Right cardiac atrium (tissue), 5 donors: Measurements from ENCODE around the gene S100A14. TPM values are rescaled to one million over a fixed set of nuclear protein-coding genes. Genes with fewer than 3 reads are reported as not detected.

Experiments
- ATAC-seq, 2 donors: fragments of 200-7000 bp; cut with Tn5 transposase; one replicate each; pipeline versions ENCODE4 v1.8.0 to v1.9.1; 2020; ENCODE audit warnings: moderate library complexity in 2 of 2, mild to moderate bottlenecking in 1 of 2
- DNase-seq, 3 donors: peaks; one replicate each; pipeline ENCODE4 v3.0.0-alpha.2; 2020
- H3K27ac ChIP-seq: one replicate; pipeline ENCODE4 v1.5.1; 2013; ENCODE audit warnings: mild to moderate bottlenecking, low read length, control low read depth, moderate library complexity
- H3K27me3 ChIP-seq: one replicate; pipeline ENCODE4 v1.6.1; 2013; ENCODE audit not compliant: control insufficient read depth, insufficient read depth
- H3K4me1 ChIP-seq: one replicate; pipeline ENCODE4 v1.6.1; 2013; ENCODE audit warnings: low read length; ENCODE audit not compliant: control insufficient read depth, insufficient read depth
- H3K4me3 ChIP-seq: one replicate; pipeline ENCODE4 v1.5.1; 2013; ENCODE audit warnings: low read length, control low read depth
- H3K9me3 ChIP-seq: one replicate; pipeline ENCODE4 v1.6.1; 2013; ENCODE audit warnings: low read length; ENCODE audit not compliant: control insufficient read depth
- WGBS: extraction: QIAGEN DNeasy Blood & Tissue Kit; methylation state at CpG from one replicate; pipeline ENCODE4 v1.1.7; 2013; 5-methylcytosine and 5-hydroxymethylcytosine counted together
- intact Hi-C, 4 donors: fragments of 100-400 bp; cut with DNase I; formaldehyde crosslinking; loops; one replicate each; pipeline versions ENCODE4 v1.11.0 to v1.14.0; 2022 to 2023
- long read RNA-seq, 4 donors: library from polyadenylated mRNA; unstranded; transcript quantifications; one replicate each; pipeline ENCODE4 v2.0.0, GENCODE V29; 2020 to 2021
- polyA plus RNA-seq: library from polyadenylated mRNA; stranded (reverse); fragments of 200-250 nt; gene quantifications from one replicate; pipeline ENCODE4 v1.2.3, GENCODE V29; 2013
- total RNA-seq, 4 donors: library from RNA; stranded (reverse); fragmentation: NEBNext Ultra II Directional; extraction: Animal tissue kit (Norgen Biotek cat#: 25700); gene quantifications; one replicate each; pipeline ENCODE4 v1.2.1, GENCODE V29; 2021
- donor health status: healthy with polysubstance abuse.
- donor health status: DM: no; HTN: yes; CAD: no.
- donor health status: DM: no; HTN: no; CAD: no.
- donor health status: DM: no; HTN: yes; CAD: no; lungs with severe emphysema.
- donor health status: DM: yes; HTN: yes; CAD: no.

S100A14 gene
- 1 to 10 TPM; 2.5 to 5.6 (median 3.8) TPM for total RNA-seq
- 4.3 TPM for polyA plus RNA-seq
- long read RNA-seq, donor 1, transcript S100A14-204 (5 exons, 1,218 nt), result major isoform, 6 of 7 reads
- long read RNA-seq, donor 1, partial matches to known transcripts, result 0 of 7 reads
- long read RNA-seq, donor 1, other reads (novel, unspliced or antisense), result 1 of 7 reads
- long read RNA-seq, donor 2, partial matches to known transcripts, result 0 of 2 reads
- long read RNA-seq, donor 2, other reads (novel, unspliced or antisense), result 1 of 2 reads
- long read RNA-seq, donor 3, partial matches to known transcripts, result 0 of 4 reads
- long read RNA-seq, donor 3, other reads (novel, unspliced or antisense), result 0 of 4 reads
- long read RNA-seq, donor 4, partial matches to known transcripts, result 0 of 3 reads
- long read RNA-seq, donor 4, other reads (novel, unspliced or antisense), result 0 of 3 reads

GRCh38 chr1:153616144-153616916 lies at the start of gene S100A14:
Gene S100A14 (minus strand): TSS chr1:153616325. CDS start chr1:153615858, 467 bp downstream.
- peaks cover 11% of the 10 kb centered on the region for H3K4me1 ChIP-seq
- H3K27ac ChIP-seq, result peak within 1 kb of the TSS; percentile 55
- peak; percentile 38 to 47 for ATAC-seq
- no peaks in the 10 kb centered on the region for H3K9me3 ChIP-seq
- intact Hi-C loops, result no loop called here
- no peaks in the 10 kb centered on the region for H3K27me3 ChIP-seq
- DNase-seq, result peak; percentile 54 to 80 (median 79)
- H3K4me3 ChIP-seq, result no peak within 1 kb of the TSS
- WGBS, result 57% methylated on average over 10 of the region's 10 CpGs

GRCh38 chr1:153663211-153663610 lies 47.1 kb upstream of the S100A14 start:
- no peaks in the 10 kb centered on the region for H3K9me3 ChIP-seq
- H3K27me3 ChIP-seq, result no peaks in the 10 kb centered on the region
- H3K4me3 ChIP-seq, result no peak overlapping the region
- H3K27ac ChIP-seq, result no peak overlapping the region
- ATAC-seq (no peak), DNase-seq (no peak)
- 85% methylated on average over 5 of the region's 5 CpGs for WGBS
- intact Hi-C loops, result no loop called here
- H3K4me1 ChIP-seq, result no peaks in the 10 kb centered on the region

DNA sequence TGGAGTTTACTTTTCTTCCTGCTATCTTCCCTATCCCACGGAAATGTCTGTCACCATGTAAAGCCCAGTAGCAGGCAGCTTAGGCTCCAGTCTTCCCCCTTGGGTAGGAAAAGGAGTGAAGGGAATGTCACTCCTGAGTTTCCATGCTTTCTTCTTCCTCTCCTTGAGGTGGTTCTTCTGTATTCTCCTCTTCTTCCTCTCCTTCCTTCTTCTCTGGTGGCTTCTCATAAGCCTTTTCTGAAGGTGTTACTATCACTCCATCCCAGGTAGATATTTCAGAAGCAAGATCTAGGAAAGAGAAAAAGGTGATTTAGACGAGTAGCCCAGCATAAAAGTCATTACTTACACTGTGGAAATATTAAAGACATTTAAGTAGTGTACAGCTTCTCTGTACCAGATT lies 46.1 kb upstream of the S100A14 start:
- no peak for DNase-seq
- H3K9me3 ChIP-seq, result no peaks in the 10 kb centered on the region
- intact Hi-C loops, result no loop called here
- H3K4me3 ChIP-seq, result no peak overlapping the region
- no peak for ATAC-seq
- no peaks in the 10 kb centered on the region for H3K4me1 ChIP-seq
- no peaks in the 10 kb centered on the region for H3K27me3 ChIP-seq
- no peak overlapping the region for H3K27ac ChIP-seq
- 44% methylated on average over 2 of the region's 2 CpGs for WGBS

- WGBS, result 63% methylated on average over 9 of the region's 9 CpGs
- Histone ChIP-seq H3K4me3 (no peak overlapping the region), H3K9me3 (no peaks in the 10 kb centered on the region), H3K27ac (no peak overlapping the region), H3K4me1 (no peaks in the 10 kb centered on the region), H3K27me3 (no peaks in the 10 kb centered on the region)
- intact Hi-C loops, result no loop called here
- ATAC-seq (no peak), DNase-seq (no peak)
Observed at GRCh38 chr1:153661111-153661708, 45.1 kb upstream of the S100A14 start.

- ATAC-seq (no peak), DNase-seq (no peak)
- H3K27me3 ChIP-seq, result no peaks in the 10 kb centered on the region
- no peak overlapping the region for H3K27ac ChIP-seq
- WGBS, result 75% methylated on average over 9 of the region's 9 CpGs
- no peaks in the 10 kb centered on the region for H3K4me1 ChIP-seq
- intact Hi-C loops, result no loop called here
- no peaks in the 10 kb centered on the region for H3K9me3 ChIP-seq
- H3K4me3 ChIP-seq, result peak overlapping the region; percentile 78
Observed at GRCh38 chr1:153659656-153660055, 43.5 kb upstream of the S100A14 start.

- DNase-seq (no peak), ATAC-seq (peak in 1 of 2 donors; percentile 2)
- Histone ChIP-seq H3K27me3 (no peaks in the 10 kb centered on the region), H3K4me1 (no peaks in the 10 kb centered on the region), H3K27ac (peak overlapping the region; percentile 92), H3K9me3 (no peaks in the 10 kb centered on the region), H3K4me3 (peak overlapping the region; percentile 78)
- intact Hi-C loops, result no loop called here
- WGBS, result 26% methylated on average over 8 of the region's 8 CpGs
Observed at GRCh38 chr1:153659175-153659534, 43.0 kb upstream of the S100A14 start.

GRCh38 chr1:153658400-153659174 lies 42.5 kb upstream of the S100A14 start, which contains the start of gene SNAPIN:
Gene SNAPIN (plus strand): TSS chr1:153658703. CDS start chr1:153658744, 41 bp downstream.
- WGBS, result 2% methylated on average over 53 of the region's 53 CpGs
- no peaks in the 10 kb centered on the region for H3K9me3 ChIP-seq
- H3K27me3 ChIP-seq, result no peaks in the 10 kb centered on the region
- no peaks in the 10 kb centered on the region for H3K4me1 ChIP-seq
- peak within 1 kb of the TSS; percentile 78 for H3K4me3 ChIP-seq
- H3K27ac ChIP-seq, result peak within 1 kb of the TSS; percentile 92
- peak; percentile 93 to 97 (median 96) for DNase-seq
- peak; percentile 97 for ATAC-seq
- intact Hi-C loops, result no loop called here

DNA sequence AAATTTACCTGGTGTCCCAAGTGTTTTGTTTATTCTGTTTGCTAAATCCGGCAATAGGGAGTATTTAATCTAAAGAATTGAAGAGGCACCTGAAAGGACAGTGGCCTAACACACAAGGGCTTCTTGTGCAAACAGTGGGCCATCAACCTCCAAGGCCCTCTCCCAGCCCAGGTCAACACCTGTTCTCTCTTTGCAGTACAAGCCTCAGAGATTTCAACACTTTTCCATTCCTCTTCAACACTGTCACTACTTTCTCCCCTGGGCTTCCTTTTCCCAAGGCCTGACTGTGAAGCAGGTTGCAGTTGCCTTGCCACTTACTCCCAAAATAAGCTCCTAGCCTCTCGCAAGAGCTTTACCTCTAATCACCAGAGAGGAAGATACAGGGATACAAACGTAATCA lies 39.2 kb upstream of the S100A14 start:
- ATAC-seq, result no peak
- Histone ChIP-seq H3K27ac (no peak overlapping the region), H3K4me3 (no peak overlapping the region)

DNA sequence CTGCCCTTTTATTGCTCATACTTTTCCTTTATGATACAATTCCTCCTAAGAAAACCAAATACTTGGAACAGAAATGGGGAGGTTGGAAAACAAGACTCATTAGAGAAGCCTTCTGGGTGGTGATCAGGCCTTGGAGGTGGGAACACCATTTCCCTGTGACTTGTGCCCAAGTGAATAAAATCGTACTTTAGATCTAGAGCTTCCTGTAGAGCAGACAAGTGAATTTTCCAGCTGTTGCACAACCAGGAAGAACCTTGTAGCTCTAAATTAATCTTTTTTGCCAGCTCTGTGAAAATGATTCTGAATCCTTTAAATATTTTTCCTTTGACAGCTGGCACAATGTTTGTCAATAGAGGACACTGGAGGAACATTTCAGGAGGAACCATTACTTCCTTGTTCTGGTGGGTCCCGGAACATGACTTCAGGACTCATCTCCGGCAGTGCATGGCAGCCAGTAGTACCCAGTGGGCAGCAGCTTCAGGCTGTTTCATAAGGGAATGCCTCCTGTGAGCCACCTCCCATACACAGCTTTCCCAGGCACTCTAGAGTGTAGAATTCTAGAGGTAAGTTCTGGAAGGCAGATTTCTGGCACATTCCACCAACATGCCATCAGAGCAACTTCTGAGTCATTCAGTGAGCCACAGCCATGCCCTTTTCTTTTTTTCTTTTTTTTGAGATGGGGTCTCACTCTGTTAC lies 36.8 kb upstream of the S100A14 start:
- H3K27me3 ChIP-seq, result no peaks in the 10 kb centered on the region
- DNase-seq (no peak), ATAC-seq (peak in 1 of 2 donors; percentile 60)
- H3K27ac ChIP-seq, result no peak overlapping the region
- 49% methylated on average over 3 of the region's 3 CpGs for WGBS
- H3K9me3 ChIP-seq, result no peaks in the 10 kb centered on the region
- no peaks in the 10 kb centered on the region for H3K4me1 ChIP-seq
- intact Hi-C loops, result no loop called here
- no peak overlapping the region for H3K4me3 ChIP-seq

More for the DNA sequence above, 39.2 kb upstream of the S100A14 start:
- no peak for DNase-seq
- no peaks in the 10 kb centered on the region for H3K9me3 ChIP-seq
- H3K4me1 ChIP-seq, result no peaks in the 10 kb centered on the region
- 85% methylated on average over 3 of the region's 3 CpGs for WGBS
- intact Hi-C loops, result no loop called here
- no peaks in the 10 kb centered on the region for H3K27me3 ChIP-seq

GRCh38 chr1:153651771-153652170 lies 35.6 kb upstream of the S100A14 start:
- WGBS, result 93% methylated on average over 1 of the region's 1 CpG
- H3K4me1 ChIP-seq, result peaks cover 3% of the 10 kb centered on the region
- H3K9me3 ChIP-seq, result no peaks in the 10 kb centered on the region
- intact Hi-C loops, result no loop called here
- no peak overlapping the region for H3K4me3 ChIP-seq
- no peaks in the 10 kb centered on the region for H3K27me3 ChIP-seq
- H3K27ac ChIP-seq, result no peak overlapping the region
- DNase-seq, result no peak
- ATAC-seq, result no peak
